Activated B cell treated with CpG ODN at 0.5 μM for 24 hours (primary cell): ENCODE data around the gene CCDC88B. TPM values are rescaled to one million over a fixed set of nuclear protein-coding genes. Genes with fewer than 3 reads are reported as not detected.

Experiments used
- ATAC-seq: fragments of 200-7000 bp; cut with Tn5 transposase; one replicate; pipeline ENCODE4 v1.10.0; 2021; ENCODE audit warnings: low read depth, mild to moderate bottlenecking, moderate library complexity
- CTCF ChIA-PET: fragments of 350-600 bp; sonication (Branson Sonifier 250); formaldehyde crosslinking; loops from one replicate; lab custom pipeline; 2021; ENCODE audit warnings: antibody characterized with exemption; lab: Charles Lee
- POLR2A ChIA-PET: fragments of 350-600 bp; sonication (Branson Sonifier 250); formaldehyde crosslinking; loops from one replicate; lab custom pipeline; 2021; ENCODE audit warnings: antibody characterized with exemption; lab: Charles Lee
- DNase-seq: peaks from one replicate; pipeline ENCODE4 v3.0.0; 2022
- H3K27ac Mint-ChIP-seq: one replicate; pipeline ENCODE4 v1.8.0; 2020; ENCODE audit warnings: mixed read lengths
- H3K27me3 Mint-ChIP-seq: one replicate; pipeline ENCODE4 v1.8.0; 2021; ENCODE audit warnings: mixed read lengths
- H3K36me3 Mint-ChIP-seq: one replicate; pipeline ENCODE4 v1.8.0; 2021; ENCODE audit warnings: low read depth, mixed read lengths
- H3K4me1 Mint-ChIP-seq: one replicate; pipeline ENCODE4 v1.8.0; 2021; ENCODE audit warnings: mixed read lengths
- H3K4me3 Mint-ChIP-seq: one replicate; pipeline ENCODE4 v1.8.0; 2020; ENCODE audit warnings: mild to moderate bottlenecking, mixed read lengths
- H3K9me3 Mint-ChIP-seq: one replicate; pipeline ENCODE4 v1.8.0; 2020; ENCODE audit warnings: mixed read lengths
- CTCF ChIP-seq: fragments of 200-600 bp; IDR thresholded peaks from one replicate; pipeline ENCODE4 v1.8.0; 2022; ENCODE audit warnings: antibody characterized with exemption, mild to moderate bottlenecking
- intact Hi-C: fragments of 100-400 bp; cut with micrococcal nuclease; formaldehyde crosslinking; loops from one replicate; pipeline ENCODE4 v1.15.1; 2024
- total RNA-seq: library from RNA; stranded (reverse); gene quantifications from 2 replicates; pipeline ENCODE4 v1.2.3, GENCODE V29; 2022

Gene CCDC88B
- total RNA-seq, 1 donor from 2014 or later, result 201 TPM

GRCh38 chr11:64362339-64362738 lies 22.3 kb downstream of the CCDC88B start:
- no peak for DNase-seq
- Mint-ChIP-seq H3K9me3 (no peaks in the 10 kb centered on the region), H3K4me1 (peaks cover 41% of the 10 kb centered on the region), H3K27ac (peak overlapping the region; percentile 8), H3K27me3 (no peaks in the 10 kb centered on the region), H3K4me3 (no peak overlapping the region), H3K36me3 (peaks cover 52% of the 10 kb centered on the region)
- ATAC-seq, result no peak
- POLR2A ChIA-PET, result no interaction called here
- TF ChIP-seq CTCF, result no peak
- CTCF ChIA-PET, result no interaction called here
- intact Hi-C loops, result loop anchor here (5.0 kb wide), 1 partner anchor 290 kb away; no protein-coding TSS in a partner anchor

GRCh38 chr11:64364435-64364834 lies 24.4 kb downstream of the CCDC88B start:
- H3K4me3 Mint-ChIP-seq, result no peak overlapping the region
- H3K36me3 Mint-ChIP-seq, result peaks cover 63% of the 10 kb centered on the region
- intact Hi-C loops, result loop anchor here (5.0 kb wide), 1 partner anchor 288 kb away; no protein-coding TSS in a partner anchor
- peak overlapping the region; percentile 67 for H3K27ac Mint-ChIP-seq
- peaks cover 28% of the 10 kb centered on the region for H3K4me1 Mint-ChIP-seq
- no peaks in the 10 kb centered on the region for H3K9me3 Mint-ChIP-seq
- H3K27me3 Mint-ChIP-seq, result no peaks in the 10 kb centered on the region
- TF ChIP-seq CTCF, result no peak
- ChIA-PET POLR2A (interaction anchor here (0.7 kb wide), 1 partner anchor 239 kb away, joined by 3 read pairs; no protein-coding TSS in a partner anchor), CTCF (interaction anchor here (1.3 kb wide), 1 partner anchor 9 kb away, joined by 3 read pairs; no protein-coding TSS in a partner anchor)
- ATAC-seq, result no peak
- no peak for DNase-seq

- ATAC-seq (no peak), DNase-seq (no peak)
- H3K27ac Mint-ChIP-seq, result no peak overlapping the region
- TF ChIP-seq CTCF, result no peak
- intact Hi-C loops, result loop anchor here (5.0 kb wide), 1 partner anchor 287 kb away; no protein-coding TSS in a partner anchor
- CTCF ChIA-PET, result no interaction called here
- H3K36me3 Mint-ChIP-seq, result peaks cover 66% of the 10 kb centered on the region
- H3K27me3 Mint-ChIP-seq, result no peaks in the 10 kb centered on the region
- H3K4me1 Mint-ChIP-seq, result peaks cover 24% of the 10 kb centered on the region
- POLR2A ChIA-PET, result interaction anchor here (0.6 kb wide), 1 partner anchor 360 kb away, joined by 4 read pairs; no protein-coding TSS in a partner anchor
- no peak overlapping the region for H3K4me3 Mint-ChIP-seq
- H3K9me3 Mint-ChIP-seq, result no peaks in the 10 kb centered on the region
Measured at GRCh38 chr11:64364911-64365310, 24.9 kb downstream of the CCDC88B start.

GRCh38 chr11:64366751-64367150 lies 26.7 kb downstream of the CCDC88B start:
- POLR2A ChIA-PET, result interaction anchor here (1.0 kb wide), 1 partner anchor 10 kb away, joined by 3 read pairs; no protein-coding TSS in a partner anchor
- CTCF ChIA-PET, result no interaction called here
- H3K27me3 Mint-ChIP-seq, result no peaks in the 10 kb centered on the region
- DNase-seq, result no peak
- H3K4me3 Mint-ChIP-seq, result no peak overlapping the region
- intact Hi-C loops, result no loop called here
- H3K36me3 Mint-ChIP-seq, result peaks cover 71% of the 10 kb centered on the region
- H3K9me3 Mint-ChIP-seq, result no peaks in the 10 kb centered on the region
- no peak for ATAC-seq
- no peak overlapping the region for H3K27ac Mint-ChIP-seq
- H3K4me1 Mint-ChIP-seq, result peaks cover 10% of the 10 kb centered on the region
- TF ChIP-seq CTCF, result no peak

GRCh38 chr11:64367931-64368672 lies 28.1 kb downstream of the CCDC88B start:
- DNase-seq (no peak), ATAC-seq (no peak)
- no peak for TF ChIP-seq CTCF
- Mint-ChIP-seq H3K4me3 (no peak overlapping the region), H3K4me1 (peaks cover 5% of the 10 kb centered on the region), H3K36me3 (peaks cover 58% of the 10 kb centered on the region), H3K9me3 (no peaks in the 10 kb centered on the region), H3K27ac (no peak overlapping the region), H3K27me3 (no peaks in the 10 kb centered on the region)
- intact Hi-C loops, result no loop called here
- CTCF ChIA-PET, result no interaction called here
- POLR2A ChIA-PET, result no interaction called here
